Measurements from ENCODE around the gene ATP6V1G3.
"Not testable (repeated sequence)": the region's sequence is repeated elsewhere in the genome, so short reads cannot be mapped to it uniquely, and the experiment has no call there.

Gene ATP6V1G3
- total RNA-seq: 0 to 0.13 (median 0) reads per million in 9 experiments

- no peaks in the 10 kb centered on the region for H3K36me3 Mint-ChIP-seq (ENCODE audit: insufficient read depth)
- no peak within 1 kb of the TSS for H3K4me3 Mint-ChIP-seq
- peaks cover 23 to 24% of the 10 kb centered on the region in 2 donors for H3K4me1 Mint-ChIP-seq (ENCODE audit: low read depth in 2 of 2)
- no peak for DNase-seq
- H3K27ac Mint-ChIP-seq: no peak within 1 kb of the TSS
- no peaks in the 10 kb centered on the region for H3K27me3 Mint-ChIP-seq
- no peak for ATAC-seq (replicated peaks)
- no peaks in the 10 kb centered on the region for H3K9me3 Mint-ChIP-seq
Observed at GRCh38 chr1:198540580-198540979, at the start of gene ATP6V1G3. Gene ATP6V1G3, minus strand, starts transcription at chr1:198540680. Its CDS starts 30 bp downstream, at chr1:198540650.

GRCh38 chr1:198588845-198589244 is 48.4 kb upstream of the ATP6V1G3 start:
- no peak for ATAC-seq (replicated peaks)
- no peaks in the 10 kb centered on the region for H3K36me3 Mint-ChIP-seq (ENCODE audit: insufficient read depth)
- peaks cover 6 to 12% of the 10 kb centered on the region in 2 donors for H3K9me3 Mint-ChIP-seq
- peaks cover 0 to 1% of the 10 kb centered on the region in 2 donors for H3K4me1 Mint-ChIP-seq (ENCODE audit: low read depth in 2 of 2)
- no peak for DNase-seq
- H3K27me3 Mint-ChIP-seq: no peaks in the 10 kb centered on the region
- no peak overlapping the region for H3K27ac Mint-ChIP-seq
- H3K4me3 Mint-ChIP-seq: no peak overlapping the region

GRCh38 chr1:198584163-198584562 is 43.7 kb upstream of the ATP6V1G3 start:
- Mint-ChIP-seq H3K9me3 (peaks cover 9 to 17% of the 10 kb centered on the region in 2 donors), H3K4me1 (ENCODE audit: low read depth in 2 of 2) (peaks cover 0 to 3% of the 10 kb centered on the region in 2 donors), H3K4me3 (no peak overlapping the region), H3K36me3 (ENCODE audit: insufficient read depth) (no peaks in the 10 kb centered on the region), H3K27ac (no peak overlapping the region), H3K27me3 (no peaks in the 10 kb centered on the region)
- no peak for DNase-seq
- ATAC-seq (replicated peaks): no peak

GRCh38 chr1:198583209-198583802 is 42.8 kb upstream of the ATP6V1G3 start:
- not testable (repeated sequence) for H3K4me3 Mint-ChIP-seq; H3K27me3 Mint-ChIP-seq; H3K27ac Mint-ChIP-seq; DNase-seq; H3K4me1 Mint-ChIP-seq (ENCODE audit: low read depth in 2 of 2); H3K36me3 Mint-ChIP-seq (ENCODE audit: insufficient read depth); ATAC-seq (replicated peaks)
- H3K9me3 Mint-ChIP-seq: peaks cover 9 to 17% of the 10 kb centered on the region in 2 donors

- H3K9me3 Mint-ChIP-seq: peaks cover 4 to 11% of the 10 kb centered on the region in 2 donors
- ATAC-seq (replicated peaks): no peak
- no peak for DNase-seq
- H3K27ac Mint-ChIP-seq: no peak overlapping the region
- no peaks in the 10 kb centered on the region for H3K27me3 Mint-ChIP-seq
- H3K4me1 Mint-ChIP-seq (ENCODE audit: low read depth in 2 of 2): peaks cover 4 to 10% of the 10 kb centered on the region in 2 donors
- H3K4me3 Mint-ChIP-seq: no peak overlapping the region
- H3K36me3 Mint-ChIP-seq (ENCODE audit: insufficient read depth): no peaks in the 10 kb centered on the region
Observed at GRCh38 chr1:198577444-198577843, 37.0 kb upstream of the ATP6V1G3 start.

- Mint-ChIP-seq H3K27ac (no peak overlapping the region), H3K36me3 (ENCODE audit: insufficient read depth) (no peaks in the 10 kb centered on the region), H3K9me3 (peaks cover 0 to under 1% of the 10 kb centered on the region in 2 donors), H3K4me3 (no peak overlapping the region), H3K27me3 (no peaks in the 10 kb centered on the region), H3K4me1 (ENCODE audit: low read depth in 2 of 2) (peaks cover 2 to 10% of the 10 kb centered on the region in 2 donors)
- DNase-seq: no peak
- no peak for ATAC-seq (replicated peaks)
Observed at GRCh38 chr1:198575798-198576641, 35.5 kb upstream of the ATP6V1G3 start.

- Mint-ChIP-seq H3K4me3 (no peak overlapping the region), H3K27ac (no peak overlapping the region), H3K36me3 (ENCODE audit: insufficient read depth) (no peaks in the 10 kb centered on the region), H3K9me3 (no peaks in the 10 kb centered on the region), H3K4me1 (ENCODE audit: low read depth in 2 of 2) (peaks cover 3 to 10% of the 10 kb centered on the region in 2 donors), H3K27me3 (no peaks in the 10 kb centered on the region)
- ATAC-seq (replicated peaks) (no peak), DNase-seq (no peak)
Observed at GRCh38 chr1:198575292-198575691, 34.8 kb upstream of the ATP6V1G3 start.

GRCh38 chr1:198574325-198574724 is 33.8 kb upstream of the ATP6V1G3 start:
- H3K36me3 Mint-ChIP-seq (ENCODE audit: insufficient read depth): no peaks in the 10 kb centered on the region
- no peaks in the 10 kb centered on the region for H3K27me3 Mint-ChIP-seq
- no peaks in the 10 kb centered on the region for H3K9me3 Mint-ChIP-seq
- ATAC-seq (replicated peaks): no peak
- no peak overlapping the region for H3K4me3 Mint-ChIP-seq
- peak overlapping the region in 1 of 2 donors; percentile 56 for H3K27ac Mint-ChIP-seq
- no peak for DNase-seq
- peaks cover 4 to 10% of the 10 kb centered on the region in 2 donors for H3K4me1 Mint-ChIP-seq (ENCODE audit: low read depth in 2 of 2)

DNA sequence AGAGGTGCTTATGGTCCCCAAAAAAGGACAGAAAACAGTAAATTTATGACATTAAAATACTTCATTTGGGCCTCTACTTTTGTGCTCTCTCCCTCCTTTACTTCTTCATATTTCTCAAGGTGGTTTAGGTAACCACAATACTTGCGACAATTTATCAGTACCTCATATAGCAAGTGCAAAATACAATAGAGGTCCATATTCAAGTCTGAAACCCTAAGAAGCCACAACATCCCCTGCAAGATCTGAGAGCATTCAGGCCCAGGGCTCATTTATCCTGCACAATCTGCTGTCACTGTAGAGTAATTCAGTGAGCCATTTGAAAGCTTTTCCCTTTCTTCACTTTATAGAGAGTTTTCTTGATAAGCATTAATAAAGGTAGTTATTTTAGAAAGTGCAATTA is 24.2 kb upstream of the ATP6V1G3 start:
- no peaks in the 10 kb centered on the region for H3K27me3 Mint-ChIP-seq
- H3K4me3 Mint-ChIP-seq: peak overlapping the region; percentile 13 to 67
- ATAC-seq (replicated peaks) (peak; percentile 99), DNase-seq (peak; percentile 15 to 40 (median 23))
- peaks cover 26 to 60% of the 10 kb centered on the region in 2 donors for H3K4me1 Mint-ChIP-seq (ENCODE audit: low read depth in 2 of 2)
- peak overlapping the region; percentile 18 to 88 for H3K27ac Mint-ChIP-seq
- peaks cover 0 to 8% of the 10 kb centered on the region in 2 donors for H3K9me3 Mint-ChIP-seq
- no peaks in the 10 kb centered on the region for H3K36me3 Mint-ChIP-seq (ENCODE audit: insufficient read depth)

GRCh38 chr1:198564157-198564556 is 23.7 kb upstream of the ATP6V1G3 start:
- Mint-ChIP-seq H3K27me3 (no peaks in the 10 kb centered on the region), H3K4me1 (ENCODE audit: low read depth in 2 of 2) (peaks cover 26 to 62% of the 10 kb centered on the region in 2 donors), H3K4me3 (peak overlapping the region; percentile 13 to 67), H3K36me3 (ENCODE audit: insufficient read depth) (no peaks in the 10 kb centered on the region), H3K9me3 (peaks cover 0 to 8% of the 10 kb centered on the region in 2 donors), H3K27ac (peak overlapping the region; percentile 18 to 88)
- ATAC-seq (replicated peaks) (no peak), DNase-seq (no peak)

GRCh38 chr1:198563583-198563982 is 23.1 kb upstream of the ATP6V1G3 start:
- peaks cover 0 to 8% of the 10 kb centered on the region in 2 donors for H3K9me3 Mint-ChIP-seq
- peak overlapping the region; percentile 18 to 88 for H3K27ac Mint-ChIP-seq
- peak overlapping the region in 1 of 2 donors; percentile 67 for H3K4me3 Mint-ChIP-seq
- H3K27me3 Mint-ChIP-seq: no peaks in the 10 kb centered on the region
- peaks cover 31 to 68% of the 10 kb centered on the region in 2 donors for H3K4me1 Mint-ChIP-seq (ENCODE audit: low read depth in 2 of 2)
- DNase-seq (no peak), ATAC-seq (replicated peaks) (no peak)
- no peaks in the 10 kb centered on the region for H3K36me3 Mint-ChIP-seq (ENCODE audit: insufficient read depth)

GRCh38 chr1:198560161-198560560 is 19.7 kb upstream of the ATP6V1G3 start:
- Mint-ChIP-seq H3K4me1 (ENCODE audit: low read depth in 2 of 2) (peaks cover 41 to 67% of the 10 kb centered on the region in 2 donors), H3K27me3 (no peaks in the 10 kb centered on the region), H3K27ac (no peak overlapping the region), H3K36me3 (ENCODE audit: insufficient read depth) (no peaks in the 10 kb centered on the region), H3K9me3 (no peaks in the 10 kb centered on the region), H3K4me3 (no peak overlapping the region)
- ATAC-seq (replicated peaks) (no peak), DNase-seq (no peak)

- Mint-ChIP-seq H3K27me3 (no peaks in the 10 kb centered on the region), H3K36me3 (ENCODE audit: insufficient read depth) (no peaks in the 10 kb centered on the region), H3K4me3 (peak overlapping the region; percentile 17 to 78), H3K27ac (peak overlapping the region; percentile 23 to 79), H3K9me3 (no peaks in the 10 kb centered on the region), H3K4me1 (ENCODE audit: low read depth in 2 of 2) (peaks cover 43 to 67% of the 10 kb centered on the region in 2 donors)
- no peak for DNase-seq
- no peak for ATAC-seq (replicated peaks)
Observed at GRCh38 chr1:198559362-198559761, 18.9 kb upstream of the ATP6V1G3 start.
